MM.1S (cell line): ENCODE data around the gene SLC37A3.

Experiments
- CTCF ChIP-seq: fragments of 300-600 bp; sonication (generic); IDR thresholded peaks from 2 replicates; pipeline ENCODE4 v1.5.1; 2016; ENCODE audit warnings: antibody characterized with exemption, low read length, mixed read lengths
- EZH2 ChIP-seq: fragments of 300-600 bp; sonication (generic); optimal IDR thresholded peaks from 2 replicates; pipeline ENCODE3; 2017; ENCODE audit warnings: low read depth, mild to moderate bottlenecking, antibody characterized with exemption, low read length, mixed read lengths
- EZH2phosphoT487 ChIP-seq: fragments of 300-600 bp; sonication (generic); IDR thresholded peaks from 2 replicates; pipeline ENCODE4 v1.6.1; 2018; ENCODE audit warnings: antibody characterized with exemption, low read length

- TF ChIP-seq EZH2 (no peak), CTCF (no peak), EZH2phosphoT487 (no peak)
Observed at GRCh38 chr7:140317999-140318398, 80.3 kb downstream of the SLC37A3 start.
